Measurements from ENCODE around the gene INTS1.

The INTS1 gene

DNA sequence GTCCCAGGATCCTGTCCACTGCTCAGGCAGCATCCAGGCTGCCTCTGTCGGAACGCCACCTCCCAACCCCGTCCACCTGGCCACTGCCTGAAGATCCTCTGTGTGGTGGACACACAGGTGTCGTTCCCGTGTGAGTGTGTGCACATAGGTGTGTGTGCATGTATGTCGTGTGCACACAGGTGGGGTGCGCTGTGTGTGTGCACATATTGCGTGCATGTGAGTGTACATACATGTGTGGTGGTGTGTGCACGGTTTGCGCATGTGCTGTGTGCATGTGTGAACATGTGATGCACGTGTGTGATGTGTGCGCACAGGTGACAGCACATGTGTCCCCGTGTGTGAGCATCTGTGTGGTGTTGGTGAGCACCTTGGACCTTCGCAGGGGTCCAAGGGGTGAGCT lies 44.8 kb upstream of the INTS1 start:
- DNase-seq (ENCODE audit: low read depth) = no peak
- TF ChIP-seq, protein P1, sequence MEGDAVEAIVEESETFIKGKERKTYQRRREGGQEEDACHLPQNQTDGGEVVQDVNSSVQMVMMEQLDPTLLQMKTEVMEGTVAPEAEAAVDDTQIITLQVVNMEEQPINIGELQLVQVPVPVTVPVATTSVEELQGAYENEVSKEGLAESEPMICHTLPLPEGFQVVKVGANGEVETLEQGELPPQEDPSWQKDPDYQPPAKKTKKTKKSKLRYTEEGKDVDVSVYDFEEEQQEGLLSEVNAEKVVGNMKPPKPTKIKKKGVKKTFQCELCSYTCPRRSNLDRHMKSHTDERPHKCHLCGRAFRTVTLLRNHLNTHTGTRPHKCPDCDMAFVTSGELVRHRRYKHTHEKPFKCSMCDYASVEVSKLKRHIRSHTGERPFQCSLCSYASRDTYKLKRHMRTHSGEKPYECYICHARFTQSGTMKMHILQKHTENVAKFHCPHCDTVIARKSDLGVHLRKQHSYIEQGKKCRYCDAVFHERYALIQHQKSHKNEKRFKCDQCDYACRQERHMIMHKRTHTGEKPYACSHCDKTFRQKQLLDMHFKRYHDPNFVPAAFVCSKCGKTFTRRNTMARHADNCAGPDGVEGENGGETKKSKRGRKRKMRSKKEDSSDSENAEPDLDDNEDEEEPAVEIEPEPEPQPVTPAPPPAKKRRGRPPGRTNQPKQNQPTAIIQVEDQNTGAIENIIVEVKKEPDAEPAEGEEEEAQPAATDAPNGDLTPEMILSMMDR (conservative IDR thresholded peaks at IDR 0.05; ENCODE audit: low read depth, low read length) = no peak
- H3K4me3 ChIP-seq (ENCODE audit: low read length) = no peak overlapping the region

DNA sequence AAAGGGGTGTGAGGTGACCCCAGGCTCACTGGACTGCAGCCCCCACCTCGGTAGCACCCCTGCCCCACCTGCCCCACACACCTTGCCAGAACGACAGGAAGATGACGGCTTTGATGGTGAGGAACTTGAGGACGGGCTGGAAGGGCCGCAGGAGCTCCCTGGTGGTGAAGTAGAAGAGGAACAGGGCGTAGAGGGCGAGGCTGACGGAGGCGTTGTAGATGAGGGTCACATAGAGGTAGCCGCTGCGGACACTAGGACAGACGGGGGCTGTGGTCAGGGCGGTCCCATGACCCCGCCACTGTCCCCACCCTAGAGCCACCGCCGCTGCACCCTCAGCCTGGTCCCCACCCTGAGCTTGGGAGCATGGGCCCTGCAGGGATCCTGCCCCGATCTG lies 44.2 kb upstream of the INTS1 start:
- TF ChIP-seq, protein P1 (conservative IDR thresholded peaks at IDR 0.05; ENCODE audit: low read depth, low read length) = peak; percentile 3
- no peak overlapping the region for H3K4me3 ChIP-seq (ENCODE audit: low read length)
- DNase-seq (ENCODE audit: low read depth) = no peak

DNA sequence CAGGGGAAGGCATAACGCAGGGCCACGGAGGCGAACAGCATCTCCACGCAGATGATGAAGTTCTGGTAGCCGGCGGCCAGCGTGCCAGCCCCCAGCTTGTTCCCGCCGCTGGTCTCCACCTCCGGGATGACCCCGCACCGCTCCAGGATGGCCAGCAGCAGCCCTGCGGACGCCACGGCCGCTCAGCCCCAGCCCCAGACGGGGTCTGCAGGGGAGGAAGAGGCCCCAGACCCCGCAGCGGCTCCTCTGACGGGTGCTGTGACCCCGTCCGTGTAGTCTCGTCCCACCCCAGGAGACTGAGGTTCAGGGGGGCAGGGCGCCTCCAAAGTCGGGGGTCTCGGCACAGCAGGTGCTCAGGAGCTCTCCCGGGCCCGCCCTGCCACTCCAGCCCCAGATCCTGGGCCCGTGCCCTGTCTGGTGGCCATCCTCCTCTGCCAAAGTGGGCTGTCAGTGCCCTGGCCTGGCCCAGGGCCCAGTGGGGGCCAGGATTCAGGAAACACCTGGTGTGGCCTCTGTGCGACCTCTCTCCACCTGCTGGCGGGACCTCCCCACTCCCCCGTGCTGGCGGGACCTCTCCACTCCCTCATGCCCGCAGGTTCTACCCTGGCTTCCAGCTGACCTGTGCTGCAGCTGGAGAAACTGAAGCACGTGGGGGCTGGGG lies 43.7 kb upstream of the INTS1 start:
- H3K4me3 ChIP-seq (ENCODE audit: low read length) = no peak overlapping the region
- no peak for DNase-seq (ENCODE audit: low read depth)
- TF ChIP-seq, protein P1 (conservative IDR thresholded peaks at IDR 0.05; ENCODE audit: low read depth, low read length) = no peak

DNA sequence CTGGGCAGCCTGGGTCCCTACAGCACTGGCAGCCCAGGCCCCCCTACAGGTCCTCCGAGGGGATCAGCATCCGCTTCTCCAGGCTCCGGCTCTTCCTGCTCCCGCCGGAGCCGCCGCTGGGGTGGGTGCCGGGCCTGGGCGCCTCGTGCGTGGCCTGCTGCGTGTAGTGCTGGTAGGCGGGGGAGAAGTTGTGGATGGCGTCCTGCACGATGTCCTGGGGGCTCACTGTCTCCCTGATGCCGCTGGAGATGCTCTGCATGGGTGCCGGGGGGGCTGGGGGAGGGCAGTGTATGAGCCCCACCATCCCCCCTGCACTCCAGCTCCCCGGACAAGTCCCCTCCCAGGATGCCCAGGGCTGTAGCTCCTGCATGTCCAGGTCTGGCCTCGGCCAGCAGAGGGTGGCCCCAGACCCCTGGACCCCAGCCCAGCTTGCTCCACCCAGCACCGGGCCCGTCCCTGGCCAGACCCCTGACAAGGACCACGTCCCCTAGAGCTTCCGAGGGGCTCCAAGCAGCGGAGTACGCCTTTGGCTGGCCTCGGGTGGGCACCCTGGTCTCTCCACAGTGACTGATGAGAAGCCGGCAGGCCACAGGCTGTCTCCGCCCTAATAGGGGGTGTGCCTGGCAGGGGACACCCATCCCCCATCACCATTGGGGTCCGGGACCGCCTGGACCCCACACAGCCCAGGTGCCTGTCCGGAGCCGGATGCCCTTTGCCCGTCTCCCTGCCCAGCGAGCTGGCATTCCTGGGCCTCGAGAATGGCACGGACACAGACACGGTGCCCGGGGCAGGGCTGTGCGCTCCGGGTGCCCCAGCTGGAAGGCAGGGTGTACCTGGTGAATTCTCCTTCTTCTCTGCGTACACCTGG lies 43.0 kb upstream of the INTS1 start:
- no peak overlapping the region for H3K4me3 ChIP-seq (ENCODE audit: low read length)
- DNase-seq (ENCODE audit: low read depth) = no peak
- TF ChIP-seq, protein P1 (conservative IDR thresholded peaks at IDR 0.05; ENCODE audit: low read depth, low read length) = no peak

DNA sequence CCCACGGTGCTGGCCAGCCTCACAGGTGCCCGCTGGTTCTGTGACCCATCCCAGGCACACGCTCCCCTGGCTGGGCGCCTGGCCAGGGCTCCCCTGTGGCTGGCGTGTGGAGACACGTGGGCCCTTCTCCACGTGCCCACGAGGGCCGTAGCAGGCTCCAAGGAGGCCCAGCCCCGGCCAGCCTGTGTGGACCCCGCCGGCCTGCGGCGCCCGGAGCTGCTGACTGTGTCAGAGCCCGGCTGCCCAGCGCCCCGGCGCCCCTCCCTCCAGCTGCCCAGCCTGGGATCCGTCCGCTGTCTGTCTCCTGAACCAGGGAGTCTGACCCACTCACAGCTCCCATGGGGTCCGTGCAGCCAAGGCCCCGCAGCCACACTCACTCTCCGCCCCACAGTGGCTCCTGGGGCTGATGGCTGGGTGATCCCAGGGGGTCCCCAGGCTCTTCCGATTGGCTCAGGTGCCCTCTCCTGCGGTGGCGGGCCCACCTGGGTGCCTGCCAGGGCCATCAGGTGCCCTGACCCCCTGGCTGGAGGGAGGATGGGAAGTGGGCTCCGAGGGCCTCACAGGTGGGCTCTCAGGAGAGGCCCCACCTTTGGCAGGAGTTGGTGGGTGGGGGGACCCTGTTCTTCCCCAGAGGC lies 42.2 kb upstream of the INTS1 start:
- no peak for DNase-seq (ENCODE audit: low read depth)
- TF ChIP-seq, protein P1 (conservative IDR thresholded peaks at IDR 0.05; ENCODE audit: low read depth, low read length) = no peak
- no peak overlapping the region for H3K4me3 ChIP-seq (ENCODE audit: low read length)

DNA sequence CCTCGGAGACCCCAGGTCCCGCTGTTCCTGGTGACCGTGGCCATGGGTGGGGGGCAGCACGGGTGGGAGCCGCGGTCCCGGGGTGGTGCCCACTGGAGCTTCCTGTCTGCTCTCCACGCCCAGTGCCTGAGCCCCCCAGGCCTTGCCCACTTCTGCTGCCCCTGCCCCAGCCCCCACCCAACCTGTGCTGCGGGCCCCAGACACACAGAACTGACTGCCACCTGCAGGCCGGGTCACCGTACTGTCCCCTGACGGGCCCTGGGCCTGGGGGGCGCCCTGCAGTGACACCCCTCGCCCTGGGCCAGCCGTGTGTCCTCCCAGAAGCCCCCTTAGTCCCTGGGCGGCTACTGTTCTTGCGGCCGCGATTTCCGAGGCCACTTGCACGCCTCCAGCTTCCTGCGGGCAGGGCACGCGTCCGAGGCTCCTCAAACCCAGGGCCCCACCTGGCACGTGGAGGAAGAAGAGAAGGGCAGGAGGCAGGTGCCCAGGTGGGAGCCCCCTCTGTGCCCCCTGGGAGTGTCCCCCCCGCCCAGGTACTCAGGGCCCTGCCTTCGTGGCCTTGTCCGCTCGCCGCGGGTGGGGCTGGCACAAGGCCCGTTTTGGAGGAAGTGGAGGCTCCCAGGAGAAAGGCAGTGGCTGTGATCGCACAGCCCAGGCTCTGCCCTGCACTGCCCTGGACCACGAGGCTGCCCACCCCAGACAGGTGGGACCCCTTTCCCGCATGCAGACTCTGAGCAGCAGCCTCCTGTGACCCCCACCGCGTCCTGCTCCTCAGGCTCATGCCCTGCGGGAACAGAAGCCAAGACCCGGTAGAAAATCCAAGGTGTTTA lies 41.4 kb upstream of the INTS1 start:
- H3K4me3 ChIP-seq (ENCODE audit: low read length) = no peak overlapping the region
- DNase-seq (ENCODE audit: low read depth) = no peak
- TF ChIP-seq, protein P1 (conservative IDR thresholded peaks at IDR 0.05; ENCODE audit: low read depth, low read length) = no peak

All from retinal pigment epithelial cell (primary cell).